HepG2 (cell line): ENCODE results near the gene FRMD4A. TPM values are rescaled to one million over a fixed set of nuclear protein-coding genes. Genes with fewer than 3 reads are reported as not detected.

Source experiments
- ATF4 ChIP-seq, 2 experiments: fragments of 450-650 bp in 1 of 2; sonication (generic) in 1 of 2; formaldehyde crosslinking; IDR thresholded peaks; 2 replicates each; pipeline versions ENCODE4 v1.5.0 to v1.8.0; 2020 to 2022; ENCODE audit warnings: mild to moderate bottlenecking in 1 of 2, missing genetic modification reagents in 1 of 2
- KAT7 ChIP-seq: IDR thresholded peaks from 2 replicates; pipeline ENCODE4 v1.6.1; 2018; ENCODE audit warnings: borderline replicate concordance, missing compliant biosample characterization
- NCOA5 ChIP-seq: sonication (generic); formaldehyde crosslinking; IDR thresholded peaks from 2 replicates; pipeline ENCODE4 v1.4.0; 2020; ENCODE audit warnings: missing genetic modification reagents
- TAF15 ChIP-seq: fragments of 200-400 bp; formaldehyde crosslinking; IDR thresholded peaks from one replicate; pipeline ENCODE4 v1.6.1; 2018; ENCODE audit warnings: mild to moderate bottlenecking, low read depth, low read length; ENCODE audit not compliant: poor library complexity, severe bottlenecking
- ZNF225 ChIP-seq: sonication (generic); formaldehyde crosslinking; IDR thresholded peaks from 2 replicates; pipeline ENCODE4 v1.4.0; 2020; ENCODE audit warnings: mild to moderate bottlenecking, missing genetic modification reagents
- ZNF281 ChIP-seq: sonication (generic); formaldehyde crosslinking; IDR thresholded peaks from 2 replicates; pipeline ENCODE4 v1.4.0; 2020; ENCODE audit warnings: missing genetic modification reagents, borderline replicate concordance
- polyA plus RNA-seq, 8 experiments: library from polyadenylated mRNA; depleted of rRNA in 3 of 8; stranded (reverse) in 7 of 8; unstranded in 1 of 8; fragments of >200 nt; fragmentation: Illumina TruSeq in 4 of 8; extraction: Trizol in 4 of 8; gene quantifications; 2 replicates each; pipeline versions ENCODE4 v1.2.1 to v1.2.3, GENCODE V29; 2011 to 2016; ENCODE audit warnings: low read depth in 4 of 8, missing spikeins in 1 of 8, mixed read lengths in 1 of 8; ENCODE audit not compliant: insufficient read depth in 1 of 8
- total RNA-seq, 5 experiments: library from RNA; depleted of rRNA; stranded (reverse); fragments of >200 nt; fragmentation: Illumina TruSeq; extraction: Trizol; gene quantifications; 2 replicates each; pipeline ENCODE4 v1.2.3, GENCODE V29; 2016; ENCODE audit warnings: low read depth in 1 of 5
- TF ChIP-seq, protein P1 (sequence below): sonication (generic); formaldehyde crosslinking; IDR thresholded peaks from 2 replicates; pipeline ENCODE4 v1.5.0; 2020; ENCODE audit warnings: mild to moderate bottlenecking, missing genetic modification reagents

FRMD4A gene
- total and polyA plus RNA-seq, 2 of the 13 experiments (the other 11 are each of a cell fraction or from before 2014, with no cell fraction given): 0.09 to 0.26 TPM

GRCh38 chr10:13740461-13740860 lies 590.3 kb downstream of the FRMD4A start (continued):
- no peak for TF ChIP-seq NCOA5
- TF ChIP-seq ZNF225 (CRISPR knock-in tag): no peak
- TF ChIP-seq, protein P1, sequence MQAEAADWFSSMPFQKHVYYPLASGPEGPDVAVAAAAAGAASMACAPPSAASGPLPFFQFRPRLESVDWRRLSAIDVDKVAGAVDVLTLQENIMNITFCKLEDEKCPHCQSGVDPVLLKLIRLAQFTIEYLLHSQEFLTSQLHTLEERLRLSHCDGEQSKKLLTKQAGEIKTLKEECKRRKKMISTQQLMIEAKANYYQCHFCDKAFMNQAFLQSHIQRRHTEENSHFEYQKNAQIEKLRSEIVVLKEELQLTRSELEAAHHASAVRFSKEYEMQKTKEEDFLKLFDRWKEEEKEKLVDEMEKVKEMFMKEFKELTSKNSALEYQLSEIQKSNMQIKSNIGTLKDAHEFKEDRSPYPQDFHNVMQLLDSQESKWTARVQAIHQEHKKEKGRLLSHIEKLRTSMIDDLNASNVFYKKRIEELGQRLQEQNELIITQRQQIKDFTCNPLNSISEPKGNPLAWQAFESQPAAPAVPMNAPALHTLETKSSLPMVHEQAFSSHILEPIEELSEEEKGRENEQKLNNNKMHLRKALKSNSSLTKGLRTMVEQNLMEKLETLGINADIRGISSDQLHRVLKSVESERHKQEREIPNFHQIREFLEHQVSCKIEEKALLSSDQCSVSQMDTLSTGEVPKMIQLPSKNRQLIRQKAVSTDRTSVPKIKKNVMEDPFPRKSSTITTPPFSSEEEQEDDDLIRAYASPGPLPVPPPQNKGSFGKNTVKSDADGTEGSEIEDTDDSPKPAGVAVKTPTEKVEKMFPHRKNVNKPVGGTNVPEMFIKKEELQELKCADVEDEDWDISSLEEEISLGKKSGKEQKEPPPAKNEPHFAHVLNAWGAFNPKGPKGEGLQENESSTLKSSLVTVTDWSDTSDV: no peak
- no peak for TF ChIP-seq KAT7
- no peak for TF ChIP-seq ATF4 (CRISPR knock-in tag; IDR thresholded peaks at IDR 0.05)
- no peak for TF ChIP-seq ZNF281 (CRISPR knock-in tag)
- no peak for TF ChIP-seq TAF15
